Activated CD4-positive, alpha-beta T cell treated with anti-CD3 and anti-CD28 coated beads for 1 hour (primary cell): ENCODE results near the gene AIP.

Experiments used
- DNase-seq: peaks from one replicate; pipeline ENCODE4 v3.0.0-alpha.2; 2020

Gene AIP

DNA sequence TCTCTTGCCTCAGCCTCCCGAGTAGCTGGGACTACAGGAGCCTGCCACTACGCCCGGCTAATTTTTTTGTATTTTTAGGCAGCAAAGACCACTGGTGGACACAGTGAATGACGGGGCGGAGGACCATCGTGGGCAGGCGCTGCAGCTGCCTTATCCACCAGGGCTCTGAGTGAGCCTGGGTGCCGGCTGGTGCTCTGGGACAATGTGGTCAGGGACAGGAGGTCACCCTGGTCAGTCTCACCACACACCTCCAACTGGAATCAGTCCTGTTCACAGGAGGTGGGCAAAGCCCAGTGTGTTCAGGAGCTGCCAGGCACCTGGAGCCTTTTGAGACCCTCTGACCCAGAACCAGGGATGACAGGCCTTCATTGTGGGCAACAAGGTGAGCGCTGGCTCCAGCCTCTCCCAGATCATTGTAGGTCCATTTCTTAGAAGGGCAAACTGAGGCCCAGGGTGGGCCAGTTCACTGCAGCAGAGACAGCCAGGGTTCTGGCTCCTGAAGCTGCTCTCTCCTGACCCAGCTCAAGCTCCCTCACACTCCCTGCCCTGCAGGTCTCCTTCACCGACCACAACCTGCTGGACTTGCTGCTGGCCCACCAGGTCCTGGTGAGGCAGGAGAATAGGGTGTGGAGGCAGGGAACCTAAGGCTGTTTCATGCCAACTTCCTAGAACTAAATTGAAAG is 56.1 kb downstream of the AIP start:
- no peak for DNase-seq

GRCh38 chr11:67539550-67539949 is 56.7 kb downstream of the AIP start:
- no peak for DNase-seq
